GM21723 (cell line): ENCODE data around the gene CSAD.
"Not testable (repeated sequence)": the region's sequence is repeated elsewhere in the genome, so short reads cannot be mapped to it uniquely, and the experiment has no call there.

ENCODE experiments used
- ATAC-seq: cut with Tn5 transposase; IDR thresholded peaks from one replicate; pipeline ENCODE4 v1.9.1; 2021; ENCODE audit warnings: mild to moderate bottlenecking, moderate library complexity; ENCODE audit not compliant: unreplicated experiment

The CSAD gene

DNA sequence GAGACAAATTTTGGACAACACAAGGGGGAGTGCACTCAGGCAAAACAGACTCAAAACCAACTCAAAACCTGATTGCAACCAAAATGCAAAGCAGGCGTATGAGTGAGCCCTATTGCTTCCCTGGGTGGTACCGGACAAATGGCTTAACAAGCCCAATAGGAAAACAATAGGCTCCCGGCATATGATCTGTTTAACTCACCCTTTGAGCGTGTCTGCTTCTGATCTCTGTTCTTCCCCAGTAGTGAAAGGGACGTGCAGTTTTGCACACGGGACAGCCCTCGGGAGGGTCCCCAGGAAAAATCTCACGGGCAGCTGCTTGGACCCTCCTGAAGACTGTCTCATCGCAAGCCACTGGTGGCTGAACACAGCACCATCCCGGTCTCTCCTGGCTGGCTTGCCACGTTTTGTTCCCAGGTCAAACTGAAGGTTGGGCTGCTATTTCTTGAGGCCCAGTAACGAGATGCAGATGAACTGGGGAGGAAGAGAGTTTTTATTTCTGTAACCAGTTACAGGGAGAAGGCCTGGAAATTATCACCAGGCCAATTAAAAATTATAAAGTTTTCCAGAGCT lies 67.5 kb downstream of the CSAD start:
- ATAC-seq, result no peak

DNA sequence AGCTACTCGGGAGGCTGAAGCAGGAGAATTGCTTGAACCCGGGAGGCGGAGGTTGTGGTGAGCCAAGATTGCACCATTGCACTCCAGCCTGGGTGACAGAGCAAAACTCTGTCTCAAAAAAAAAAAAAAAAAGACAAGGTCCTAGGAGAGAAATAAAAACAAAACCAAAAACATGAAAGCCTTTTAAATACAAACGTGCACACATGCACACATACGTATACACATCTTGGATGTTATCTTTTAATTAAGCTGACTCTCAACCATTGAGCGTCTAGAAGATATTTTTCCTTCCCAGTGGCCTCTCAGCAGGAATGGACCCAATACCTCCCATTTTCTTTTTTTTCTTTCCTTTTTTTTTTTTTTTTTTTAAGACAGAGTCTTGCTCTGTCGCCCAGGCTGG lies 68.3 kb downstream of the CSAD start:
- not testable (repeated sequence) for ATAC-seq
